Testis (tissue), 3 donors: Measurements from ENCODE around the gene HPSE2. TPM values are rescaled to one million over a fixed set of nuclear protein-coding genes. Genes with fewer than 3 reads are reported as not detected.

Source experiments
- DNase-seq: peaks from one replicate; pipeline ENCODE4 v3.0.0-alpha.2; 2019
- H3K27ac ChIP-seq, 2 donors: fragments of 200-600 bp; sonication (generic); one replicate each; pipeline ENCODE4 v1.5.1; 2019
- H3K27me3 ChIP-seq: fragments of 200-600 bp; sonication (generic); one replicate; pipeline ENCODE4 v1.5.1; 2019
- H3K36me3 ChIP-seq: fragments of 200-600 bp; sonication (generic); one replicate; pipeline ENCODE4 v1.5.1; 2017; ENCODE audit warnings: low read depth; ENCODE audit errors: missing control alignments
- H3K4me1 ChIP-seq: fragments of 200-600 bp; sonication (generic); one replicate; pipeline ENCODE4 v1.5.1; 2019
- H3K4me3 ChIP-seq, 2 donors: fragments of 200-600 bp; sonication (generic); one replicate each; pipeline ENCODE4 v1.5.1; 2017 to 2019
- H3K9me3 ChIP-seq: fragments of 200-600 bp; sonication (generic); one replicate; pipeline ENCODE4 v1.5.1; 2017
- CTCF ChIP-seq, 3 experiments: fragments of 450-650 bp in 2 of 3; fragments of 200-600 bp in 1 of 3; sonication (generic) in 1 of 3; IDR thresholded peaks; one replicate each; pipeline ENCODE4 v1.5.1; 2016 to 2019; ENCODE audit warnings: antibody characterized with exemption in 3 of 3, mild to moderate bottlenecking in 2 of 3, moderate library complexity in 1 of 3
- POLR2A ChIP-seq: fragments of 450-650 bp; IDR thresholded peaks from one replicate; pipeline ENCODE4 v1.6.1; 2017; ENCODE audit warnings: antibody characterized with exemption, mild to moderate bottlenecking, moderate library complexity
- WGBS, 2 donors: methylation state at CpG; one replicate each; pipeline ENCODE4 v1.1.5; 2018; 5-methylcytosine and 5-hydroxymethylcytosine counted together
- intact Hi-C: fragments of 100-400 bp; cut with DNase I; formaldehyde crosslinking; loops from one replicate; pipeline ENCODE4 v1.15.1; 2023; ENCODE audit warnings: low total_unique reads
- polyA plus RNA-seq: library from polyadenylated mRNA; stranded (reverse); fragments of 350-450 nt; fragmentation: Illumina TruSeq; extraction: RNeasy Lipid Tissue Mini Kit (QIAGEN cat#74804); gene quantifications from one replicate; pipeline ENCODE4 v1.2.3, GENCODE V29; 2014; ENCODE audit warnings: low read depth, low replicate concordance; ENCODE audit not compliant: insufficient read depth
- total RNA-seq, 2 donors: library from RNA; depleted of rRNA; stranded (reverse); fragments of >200 nt; gene quantifications; one replicate each; pipeline ENCODE4 v1.2.3, GENCODE V29; 2016

The HPSE2 gene
- total and polyA plus RNA-seq, 3 donors from 2014 or later, result 1.7 to 4.1 (median 2.5) TPM

GRCh38 chr10:98465866-98466265 lies 769.8 kb downstream of the HPSE2 start:
- no peak for DNase-seq
- Histone ChIP-seq H3K9me3 (no peaks in the 10 kb centered on the region), H3K4me1 (peaks cover 3% of the 10 kb centered on the region), H3K4me3 (no peak overlapping the region), H3K27ac (no peak overlapping the region), H3K36me3 (no peaks in the 10 kb centered on the region), H3K27me3 (no peaks in the 10 kb centered on the region)
- WGBS, 2 donors, result 79 to 83% methylated on average over 3 of the region's 3 CpGs
- no peak for TF ChIP-seq CTCF (IDR thresholded peaks at IDR 0.05)
- TF ChIP-seq POLR2A, result no peak
- intact Hi-C loops, result no loop called here

GRCh38 chr10:98463976-98464754 lies 771.5 kb downstream of the HPSE2 start:
- intact Hi-C loops, result no loop called here
- Histone ChIP-seq H3K36me3 (no peaks in the 10 kb centered on the region), H3K4me1 (peaks cover 8% of the 10 kb centered on the region), H3K9me3 (no peaks in the 10 kb centered on the region), H3K27ac (no peak overlapping the region), H3K27me3 (no peaks in the 10 kb centered on the region), H3K4me3 (no peak overlapping the region)
- 83% methylated on average over 8 of the region's 8 CpGs for WGBS, 2 donors
- DNase-seq, result no peak
- TF ChIP-seq CTCF (IDR thresholded peaks at IDR 0.05) (no peak), POLR2A (no peak)

GRCh38 chr10:98463016-98463415 lies 772.6 kb downstream of the HPSE2 start:
- Histone ChIP-seq H3K27ac (no peak overlapping the region), H3K4me1 (peaks cover 8% of the 10 kb centered on the region), H3K4me3 (no peak overlapping the region), H3K27me3 (no peaks in the 10 kb centered on the region), H3K9me3 (no peaks in the 10 kb centered on the region), H3K36me3 (no peaks in the 10 kb centered on the region)
- intact Hi-C loops, result no loop called here
- WGBS, 2 donors, result 87 to 94% methylated on average over 6 of the region's 6 CpGs
- TF ChIP-seq POLR2A (no peak), CTCF (IDR thresholded peaks at IDR 0.05) (no peak)
- no peak for DNase-seq

GRCh38 chr10:98461500-98461842 lies 774.2 kb downstream of the HPSE2 start:
- no peak overlapping the region for H3K4me3 ChIP-seq
- H3K27ac ChIP-seq, result peak overlapping the region in 1 of 2 donors; percentile 47
- intact Hi-C loops, result no loop called here
- H3K36me3 ChIP-seq, result no peaks in the 10 kb centered on the region
- WGBS, 2 donors, result 88 to 91% methylated on average over 3 of the region's 3 CpGs
- no peaks in the 10 kb centered on the region for H3K27me3 ChIP-seq
- H3K4me1 ChIP-seq, result peaks cover 16% of the 10 kb centered on the region
- no peak for TF ChIP-seq POLR2A
- TF ChIP-seq CTCF (IDR thresholded peaks at IDR 0.05), result no peak
- no peak for DNase-seq
- H3K9me3 ChIP-seq, result no peaks in the 10 kb centered on the region
